Ovary (tissue), 3 donors: Measurements from ENCODE around the gene PIP5K1B.

Experiments
- EP300 ChIP-seq: sonication (generic); formaldehyde crosslinking; IDR thresholded peaks from one replicate; pipeline ENCODE4 v1.6.1; 2017; ENCODE audit warnings: antibody characterized with exemption
- POLR2A ChIP-seq: fragments of 450-650 bp; IDR thresholded peaks from one replicate; pipeline ENCODE4 v1.6.1; 2017; ENCODE audit warnings: antibody characterized with exemption, mild to moderate bottlenecking, moderate library complexity
- TF ChIP-seq, protein P1 (sequence below), 3 donors: fragments of 450-650 bp in 2 of 3; fragments of 200-600 bp in 1 of 3; IDR thresholded peaks; one replicate each; pipeline versions ENCODE4 v1.5.1 to v1.8.0; 2016 to 2022; ENCODE audit warnings: antibody characterized with exemption in 3 of 3, mild to moderate bottlenecking in 1 of 3
- donor health status: DM: no; HTN: no; CAD: no.

DNA sequence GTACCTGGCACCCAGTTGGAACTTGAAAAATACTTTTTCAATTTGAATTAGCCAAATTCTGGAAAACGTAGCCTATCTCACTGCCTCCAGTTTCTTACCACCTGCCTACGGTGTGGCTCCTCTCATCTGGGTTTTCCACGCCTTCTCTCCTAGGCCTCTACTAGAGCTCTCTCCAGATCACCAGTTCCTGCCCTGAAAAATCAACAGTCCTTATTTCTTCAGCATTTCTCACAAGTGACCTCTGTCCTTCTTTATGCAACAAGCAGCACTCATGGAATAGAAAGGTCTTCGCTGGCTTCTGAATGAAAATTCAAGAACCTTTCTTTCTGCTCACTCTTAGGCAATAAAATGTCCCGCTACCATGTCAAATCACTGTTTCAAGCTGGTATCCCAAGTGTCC is 64.8 kb downstream of the PIP5K1B start:
- TF ChIP-seq, protein P1, sequence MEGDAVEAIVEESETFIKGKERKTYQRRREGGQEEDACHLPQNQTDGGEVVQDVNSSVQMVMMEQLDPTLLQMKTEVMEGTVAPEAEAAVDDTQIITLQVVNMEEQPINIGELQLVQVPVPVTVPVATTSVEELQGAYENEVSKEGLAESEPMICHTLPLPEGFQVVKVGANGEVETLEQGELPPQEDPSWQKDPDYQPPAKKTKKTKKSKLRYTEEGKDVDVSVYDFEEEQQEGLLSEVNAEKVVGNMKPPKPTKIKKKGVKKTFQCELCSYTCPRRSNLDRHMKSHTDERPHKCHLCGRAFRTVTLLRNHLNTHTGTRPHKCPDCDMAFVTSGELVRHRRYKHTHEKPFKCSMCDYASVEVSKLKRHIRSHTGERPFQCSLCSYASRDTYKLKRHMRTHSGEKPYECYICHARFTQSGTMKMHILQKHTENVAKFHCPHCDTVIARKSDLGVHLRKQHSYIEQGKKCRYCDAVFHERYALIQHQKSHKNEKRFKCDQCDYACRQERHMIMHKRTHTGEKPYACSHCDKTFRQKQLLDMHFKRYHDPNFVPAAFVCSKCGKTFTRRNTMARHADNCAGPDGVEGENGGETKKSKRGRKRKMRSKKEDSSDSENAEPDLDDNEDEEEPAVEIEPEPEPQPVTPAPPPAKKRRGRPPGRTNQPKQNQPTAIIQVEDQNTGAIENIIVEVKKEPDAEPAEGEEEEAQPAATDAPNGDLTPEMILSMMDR (IDR thresholded peaks at IDR 0.05), result no peak
- TF ChIP-seq POLR2A (no peak), EP300 (no peak)
